GM21526 (cell line): ENCODE data around the gene SRD5A1.
A peak's percentile ranks its signal among the peaks of the same experiment; 100 is the strongest.

Experiments
- ATAC-seq: cut with Tn5 transposase; IDR thresholded peaks from one replicate; pipeline ENCODE4 v1.9.1; 2021; ENCODE audit warnings: moderate library complexity; ENCODE audit not compliant: unreplicated experiment, low FRiP score

SRD5A1 gene

DNA sequence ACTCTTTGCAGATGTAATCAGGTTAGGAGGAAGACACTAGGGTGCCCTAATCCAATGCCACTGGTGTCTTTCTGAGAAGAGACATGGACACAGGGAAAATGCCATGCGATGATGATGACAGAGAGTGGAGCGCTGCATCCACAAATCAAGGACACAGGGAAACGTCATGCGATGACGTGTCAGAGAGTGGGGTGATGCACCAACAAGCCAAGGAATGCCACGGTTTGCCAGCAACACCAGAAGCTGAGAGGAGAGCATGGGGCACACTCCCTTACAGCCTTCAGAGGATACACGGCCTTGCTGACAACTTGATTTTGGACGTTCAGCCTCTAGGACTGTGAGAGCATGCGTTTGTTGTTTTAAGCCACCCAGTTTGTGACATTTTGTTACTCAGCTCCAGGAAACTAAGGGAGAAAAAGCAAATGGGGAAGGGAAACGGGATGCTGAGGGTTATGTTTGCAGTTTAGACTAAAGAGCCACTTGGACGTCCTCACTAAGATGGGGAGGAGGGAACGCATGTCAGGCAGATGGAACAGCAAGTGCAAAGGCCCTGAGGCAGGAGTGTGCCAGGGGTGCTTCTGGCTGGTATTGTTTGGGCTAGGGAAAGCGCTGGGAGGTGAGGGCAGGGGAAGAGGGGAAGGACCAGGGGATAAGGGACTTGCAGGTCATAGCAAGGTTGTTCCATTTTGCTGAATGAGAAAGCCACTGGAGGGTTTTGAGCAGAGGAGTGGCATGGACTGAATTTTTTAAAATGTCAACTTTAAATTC lies 77.5 kb downstream of the SRD5A1 start:
- no peak for ATAC-seq

DNA sequence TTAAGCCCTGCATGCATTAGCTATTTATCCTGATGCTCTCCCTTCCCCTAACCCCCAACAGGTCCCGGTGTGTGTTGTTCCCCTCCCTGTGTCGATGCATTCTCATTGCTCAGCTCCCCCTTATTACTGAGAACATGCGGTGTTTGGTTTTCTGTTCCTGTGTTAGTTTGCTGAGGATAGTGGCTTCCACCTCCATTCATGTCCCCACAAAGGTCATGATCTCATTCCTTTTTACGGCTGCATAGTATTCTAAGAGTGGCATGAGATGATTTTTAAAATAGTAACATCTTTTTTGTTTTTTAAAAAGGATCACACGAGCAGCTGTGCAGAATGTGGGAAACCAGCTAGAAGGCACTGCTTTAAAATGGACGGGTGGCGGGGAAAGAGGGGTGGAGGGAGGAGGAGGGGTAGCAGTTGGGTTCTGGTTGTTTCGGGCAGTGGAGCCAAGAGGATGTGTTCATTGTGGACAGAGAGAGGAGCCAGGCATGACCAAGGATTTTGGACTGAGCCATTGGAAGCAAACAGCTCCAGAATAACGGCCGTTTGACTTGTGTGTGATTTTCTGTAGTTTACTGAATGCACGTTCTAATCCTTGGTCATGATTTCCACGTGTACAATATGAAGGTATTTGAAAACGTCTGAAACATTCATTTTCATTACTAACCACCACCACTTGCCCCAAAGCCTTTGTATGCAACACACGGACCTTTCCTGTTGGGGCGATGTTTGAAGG lies 78.3 kb downstream of the SRD5A1 start:
- ATAC-seq = no peak

- ATAC-seq = no peak
Measured at GRCh38 chr5:6712142-6712576, 78.9 kb downstream of the SRD5A1 start.

- ATAC-seq = peak; percentile 59
Measured at GRCh38 chr5:6712577-6713273, 79.5 kb downstream of the SRD5A1 start.

DNA sequence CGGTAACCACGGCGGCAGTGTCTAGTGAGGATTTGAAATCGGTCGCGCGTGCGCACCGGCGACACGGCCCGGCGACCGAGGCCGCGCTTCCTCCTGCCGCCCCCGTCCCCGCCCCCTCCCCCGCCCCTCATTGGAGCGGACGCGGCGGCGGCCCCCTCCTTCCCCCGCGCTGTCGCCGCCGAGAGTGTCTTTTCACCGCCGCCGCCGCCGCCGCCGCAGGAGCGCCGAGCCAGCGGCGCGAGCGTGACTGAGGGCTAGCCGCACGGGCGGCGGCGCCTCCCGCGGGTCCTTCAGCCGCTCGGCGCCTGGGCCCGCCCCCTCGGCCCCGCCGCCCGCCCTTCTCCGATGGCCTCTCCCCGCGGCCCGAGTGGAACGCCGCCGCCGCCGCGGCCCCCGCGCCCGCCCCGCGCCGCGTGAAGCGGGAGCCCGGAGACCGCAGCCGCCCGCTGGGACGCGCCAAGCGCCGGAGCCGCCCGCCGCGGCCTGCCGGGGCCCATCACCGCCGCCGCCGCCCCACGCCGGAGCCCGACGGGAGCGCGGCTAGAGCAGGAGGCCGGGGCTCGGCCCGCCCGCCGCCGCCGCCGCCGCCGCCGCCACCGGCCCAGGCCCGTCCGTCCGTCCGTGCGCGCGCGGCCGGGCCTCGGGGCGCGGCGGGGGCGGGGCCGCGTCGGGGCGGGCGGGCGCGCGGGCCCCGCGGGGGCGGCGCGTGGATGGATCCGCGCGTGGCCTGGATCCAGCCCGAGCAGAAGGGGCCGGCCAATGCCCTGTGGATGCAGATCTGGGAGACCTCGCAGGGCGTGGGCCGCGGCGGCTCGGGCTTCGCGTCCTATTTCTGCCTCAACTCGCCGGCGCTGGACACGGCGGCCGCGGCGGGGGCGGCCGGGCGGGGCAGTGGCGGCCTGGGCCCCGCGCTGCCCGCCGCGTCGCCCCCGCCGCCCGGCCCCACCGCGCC lies 80.3 kb downstream of the SRD5A1 start, which contains the start of gene TENT4A:
Gene TENT4A (plus strand): TSS at position 159 of the 952 bp plus-strand sequence. CDS start 552 bp downstream, at position 711.
- no peak for ATAC-seq

GRCh38 chr5:6714226-6715041 lies 81.2 kb downstream of the SRD5A1 start:
- ATAC-seq = no peak

DNA sequence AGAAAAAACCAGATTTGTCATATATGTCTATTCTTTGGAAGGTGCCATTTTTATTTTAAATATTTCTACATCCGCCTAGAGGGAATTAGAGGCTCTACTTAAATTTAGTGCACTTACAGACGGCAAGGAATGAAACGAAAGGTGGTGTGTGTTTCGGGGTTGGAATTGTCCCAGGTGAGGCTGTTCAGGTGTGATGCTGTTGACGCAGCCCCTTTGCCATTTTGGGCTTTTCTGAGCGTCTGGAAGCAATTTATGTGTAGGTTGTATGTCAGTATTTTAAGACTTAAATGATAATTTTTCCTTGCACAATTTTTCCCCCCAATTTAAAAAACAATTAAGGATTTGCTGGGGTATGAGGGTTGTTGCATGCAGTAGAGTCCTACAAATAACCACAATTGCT lies 82.0 kb downstream of the SRD5A1 start:
- no peak for ATAC-seq

- ATAC-seq = no peak
Measured at GRCh38 chr5:6715758-6716628, 82.8 kb downstream of the SRD5A1 start.

GRCh38 chr5:6716629-6717149 lies 83.4 kb downstream of the SRD5A1 start:
- ATAC-seq = no peak

GRCh38 chr5:6717247-6717646 lies 84.0 kb downstream of the SRD5A1 start:
- no peak for ATAC-seq

- no peak for ATAC-seq
Measured at GRCh38 chr5:6717687-6718086, 84.4 kb downstream of the SRD5A1 start.

DNA sequence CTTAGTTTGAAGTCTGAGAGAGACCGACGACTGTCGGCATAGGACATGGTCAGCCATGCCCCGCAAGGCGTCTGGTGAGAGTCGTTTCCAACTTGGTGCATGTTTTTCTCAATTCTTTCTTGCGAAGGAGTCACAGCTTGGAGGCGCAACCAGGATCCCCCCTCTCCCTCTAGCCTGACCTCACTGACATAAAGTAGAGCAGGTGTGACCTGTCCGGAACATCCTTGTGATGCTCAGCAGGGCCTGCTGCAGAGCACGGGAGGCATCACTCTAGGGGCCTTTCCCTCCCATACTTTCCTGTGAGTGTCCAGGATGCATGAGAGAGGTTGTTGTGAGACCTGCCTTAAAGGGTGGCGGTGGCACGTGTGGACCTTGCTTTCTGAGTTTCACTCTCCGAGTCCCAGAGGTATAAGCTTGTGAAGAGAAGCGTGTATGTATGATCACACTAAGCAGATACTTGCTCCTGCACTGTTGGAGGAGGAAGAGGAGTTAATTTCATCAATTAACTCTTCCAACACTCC lies 85.0 kb downstream of the SRD5A1 start:
- ATAC-seq = no peak

DNA sequence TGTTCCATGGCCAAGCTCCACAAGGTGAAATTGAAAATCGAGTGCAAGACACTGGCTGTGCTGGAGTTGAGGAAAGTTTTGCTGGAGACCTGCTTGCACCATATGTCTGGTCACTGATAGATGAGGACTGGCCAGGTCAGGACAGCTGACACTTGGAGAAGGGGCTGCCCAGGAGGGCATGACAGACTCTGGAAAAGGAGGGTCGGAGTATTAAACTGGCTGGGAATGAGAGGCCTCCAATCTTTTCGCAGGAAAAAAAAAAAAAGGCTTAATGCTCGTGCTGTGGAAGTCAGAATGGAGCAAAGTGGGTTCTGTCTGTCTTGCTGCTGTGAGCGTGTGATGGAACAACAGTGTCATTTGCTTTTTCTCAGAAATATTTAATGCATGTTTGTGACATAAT lies 85.5 kb downstream of the SRD5A1 start:
- no peak for ATAC-seq

DNA sequence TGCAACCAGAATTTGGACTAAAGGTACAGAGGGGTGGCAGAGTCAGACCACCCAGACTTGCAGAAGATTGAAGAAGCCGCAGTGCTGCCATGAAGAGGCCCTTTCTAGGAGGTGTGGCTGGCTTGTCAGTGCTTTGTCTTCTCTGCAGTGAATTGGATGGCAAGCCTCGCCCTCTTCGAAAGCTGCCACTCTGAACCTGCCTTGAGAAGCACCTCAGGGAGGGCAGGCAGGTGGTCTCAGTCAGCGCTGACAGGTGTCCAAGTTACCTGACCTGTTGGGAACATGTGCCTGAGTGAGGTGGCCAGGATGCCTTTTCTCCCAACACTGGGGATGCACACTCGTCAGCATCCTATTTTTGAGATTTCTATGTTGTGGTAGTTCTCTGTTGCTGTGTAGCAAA lies 86.2 kb downstream of the SRD5A1 start:
- no peak for ATAC-seq

DNA sequence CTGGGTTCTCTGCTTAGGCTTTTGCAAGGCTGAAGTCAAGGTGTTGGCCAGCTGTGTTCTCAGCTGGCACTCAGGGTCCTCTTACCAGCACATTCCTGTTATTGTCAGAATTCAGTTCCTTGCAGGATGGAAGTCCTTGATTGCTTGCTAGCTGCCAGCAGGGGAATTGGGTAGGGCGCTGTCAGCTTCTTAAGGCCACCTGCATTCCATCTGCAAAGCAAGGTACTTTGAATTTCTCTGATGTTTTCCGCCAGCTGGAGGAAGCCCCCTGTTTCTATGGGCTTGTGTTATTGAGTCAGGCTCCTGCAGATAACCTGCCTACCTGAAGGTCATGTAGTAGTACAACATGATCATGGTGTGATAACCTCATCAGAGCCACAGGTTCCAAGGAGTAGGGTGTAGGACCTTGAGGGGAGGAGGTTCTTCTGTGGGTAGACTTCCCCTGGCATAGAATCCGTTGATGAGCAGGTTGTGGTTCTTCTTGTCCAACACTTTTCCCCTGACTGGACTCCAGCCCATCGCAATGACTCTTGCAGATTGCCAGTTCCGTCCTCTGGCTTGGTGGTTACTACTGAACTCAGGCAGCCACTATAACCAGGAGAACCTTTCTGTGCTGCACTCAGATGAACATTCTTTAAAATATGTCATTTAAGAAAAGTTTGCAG lies 86.8 kb downstream of the SRD5A1 start:
- no peak for ATAC-seq

GRCh38 chr5:6720561-6720921 lies 87.3 kb downstream of the SRD5A1 start:
- ATAC-seq = no peak

- no peak for ATAC-seq
Measured at GRCh38 chr5:6721442-6721841, 88.2 kb downstream of the SRD5A1 start.
